GM18867 (cell line): ENCODE results near the gene LRRN2.

Source experiments
- ATAC-seq: cut with Tn5 transposase; IDR thresholded peaks from one replicate; pipeline ENCODE4 v1.9.1; 2021; ENCODE audit warnings: mild to moderate bottlenecking, moderate library complexity; ENCODE audit not compliant: unreplicated experiment

LRRN2 gene

GRCh38 chr1:204607910-204608309 lies 77.6 kb downstream of the LRRN2 start:
- no peak for ATAC-seq

DNA sequence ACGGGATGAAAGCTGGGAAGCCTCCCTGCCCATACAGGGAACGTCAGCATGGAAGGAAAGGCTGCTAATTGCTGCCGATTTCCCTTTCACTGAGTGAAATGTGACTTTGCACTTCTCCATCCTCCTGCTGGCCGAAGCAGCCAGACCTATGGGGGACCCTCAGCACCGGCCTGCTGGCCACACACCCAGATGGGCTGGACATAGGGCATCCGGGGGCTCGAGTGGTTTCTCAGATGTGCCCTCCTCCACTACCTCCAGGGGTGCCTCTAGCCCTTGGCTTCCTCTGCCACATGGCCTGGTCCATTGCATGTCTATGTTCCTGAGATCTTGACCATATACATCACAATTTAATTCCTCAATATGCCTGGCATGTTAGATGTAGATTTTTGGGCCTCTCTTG lies 79.7 kb downstream of the LRRN2 start:
- ATAC-seq, result no peak

- ATAC-seq, result no peak
Observed at GRCh38 chr1:204602871-204603542, 82.5 kb downstream of the LRRN2 start.

DNA sequence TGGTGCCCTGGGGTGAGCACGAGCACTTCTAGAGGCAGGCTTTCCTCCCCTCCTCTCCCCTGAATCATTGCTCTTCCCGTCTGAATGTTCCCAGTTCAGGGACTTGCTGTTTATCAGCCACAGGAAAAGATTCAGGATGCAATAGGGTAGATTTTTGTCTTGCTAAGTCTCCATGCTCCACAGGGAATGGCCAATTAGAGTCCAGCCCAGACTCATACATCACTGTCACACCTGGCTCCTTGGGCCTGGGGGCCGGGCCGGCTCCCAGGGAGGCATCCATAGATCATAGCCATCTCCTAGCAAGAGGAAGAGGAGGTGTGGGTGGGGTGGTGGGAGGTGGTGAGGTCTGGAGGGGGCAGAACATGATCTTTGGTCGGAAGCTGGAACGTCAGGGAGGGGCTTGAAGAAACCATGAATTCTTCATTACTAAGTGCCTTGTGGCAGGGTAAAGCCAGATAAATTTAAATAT lies 83.4 kb downstream of the LRRN2 start:
- ATAC-seq, result no peak

GRCh38 chr1:204600968-204601367 lies 84.6 kb downstream of the LRRN2 start:
- ATAC-seq, result no peak

- no peak for ATAC-seq
Observed at GRCh38 chr1:204600203-204600602, 85.3 kb downstream of the LRRN2 start.

- ATAC-seq, result no peak
Observed at GRCh38 chr1:204599596-204599995, 85.9 kb downstream of the LRRN2 start.

- ATAC-seq, result no peak
Observed at GRCh38 chr1:204599098-204599497, 86.4 kb downstream of the LRRN2 start.

DNA sequence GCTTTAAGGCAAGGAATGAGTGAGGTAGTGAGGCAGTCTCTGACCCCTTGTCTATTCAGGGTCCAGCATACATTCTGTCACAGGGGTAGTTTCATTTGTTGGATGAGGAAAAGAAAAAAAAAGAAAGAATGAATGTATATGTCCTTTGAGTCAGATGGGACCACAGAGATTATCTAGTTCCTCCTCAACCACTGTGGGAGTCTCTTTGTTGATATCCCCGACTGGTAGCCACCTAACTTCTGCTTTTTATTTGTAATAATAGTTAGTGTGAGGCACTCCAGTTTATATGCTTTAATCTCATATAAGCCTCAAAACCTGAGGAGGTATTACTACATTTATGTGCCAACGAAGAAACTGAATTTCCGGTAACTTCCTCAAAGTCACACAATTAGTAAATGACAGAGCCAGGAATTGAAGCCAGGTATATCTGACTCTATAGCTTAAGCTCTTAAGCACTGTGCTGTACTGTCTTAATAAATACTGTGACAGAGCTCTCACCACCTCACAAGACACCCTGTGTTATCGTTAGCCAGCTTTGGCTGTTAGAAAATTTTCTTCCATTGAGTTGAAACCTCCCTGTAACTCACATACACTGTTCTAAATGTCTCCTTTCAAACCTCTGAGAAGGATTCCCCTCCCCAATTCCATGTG lies 87.1 kb downstream of the LRRN2 start:
- ATAC-seq, result no peak

DNA sequence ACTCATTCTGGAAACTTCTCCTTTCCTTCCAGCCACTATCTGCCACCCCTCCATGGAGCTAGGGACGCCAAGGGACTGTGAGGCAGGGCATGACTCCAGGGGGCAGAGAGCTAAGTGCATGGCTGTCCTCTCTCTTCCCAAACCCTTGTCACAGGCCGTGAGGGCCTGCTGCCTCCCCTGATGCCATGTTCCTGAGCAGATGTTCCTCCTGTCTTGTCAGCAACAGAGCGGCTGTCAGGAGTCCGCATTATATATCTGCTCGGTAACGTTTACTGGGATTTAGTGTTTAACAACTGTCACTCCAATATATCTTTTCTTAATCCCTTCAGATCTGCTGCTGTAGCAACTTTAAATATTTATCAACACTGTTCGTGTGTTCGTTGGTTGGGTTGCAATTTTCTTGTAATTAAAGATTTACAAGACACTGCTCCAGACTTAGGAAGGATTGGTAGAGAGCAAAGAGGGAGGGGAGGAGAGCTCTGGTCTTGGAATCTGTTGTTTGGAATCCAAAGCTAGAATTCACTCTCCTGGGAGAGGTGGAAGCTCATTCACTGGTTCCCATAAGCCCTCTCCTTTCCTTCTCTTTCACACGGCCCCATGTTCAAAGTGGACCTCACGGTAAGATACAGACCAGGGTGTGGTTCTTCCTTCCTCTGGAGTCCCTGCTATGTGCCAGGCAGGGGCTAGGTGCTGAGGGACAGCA lies 93.1 kb downstream of the LRRN2 start:
- no peak for ATAC-seq

GRCh38 chr1:204591473-204592090 lies 94.0 kb downstream of the LRRN2 start:
- ATAC-seq, result no peak

DNA sequence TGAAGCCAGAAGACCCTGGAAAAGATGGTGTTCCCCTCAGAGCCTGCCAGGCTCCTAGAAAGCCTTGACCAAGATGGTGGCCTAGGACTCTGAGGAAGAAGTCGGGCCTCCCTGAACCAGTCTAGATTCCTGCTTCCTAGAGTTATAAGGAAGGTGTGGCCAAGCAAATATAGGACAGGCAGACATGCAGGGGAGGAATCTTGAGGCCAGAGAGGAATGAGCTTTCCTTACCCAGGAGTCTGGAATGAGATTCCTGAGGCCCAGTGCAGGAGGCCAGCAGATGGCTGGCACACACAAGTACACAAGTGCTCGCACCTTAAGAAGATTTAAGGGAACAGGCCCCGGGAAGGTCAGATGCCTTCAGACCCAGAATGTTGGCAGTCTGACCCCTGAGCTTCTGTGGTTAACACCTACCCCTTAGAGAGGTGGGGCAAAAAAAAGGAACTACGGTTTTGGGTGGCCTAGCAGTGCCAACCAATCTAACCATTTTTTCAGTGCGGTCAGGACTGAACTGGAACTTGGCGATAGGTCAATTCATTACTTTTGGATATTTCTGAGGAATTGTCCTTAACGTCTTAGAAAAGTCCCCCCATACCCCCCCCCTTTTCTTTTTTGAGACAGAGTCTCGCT lies 96.0 kb downstream of the LRRN2 start:
- no peak for ATAC-seq

DNA sequence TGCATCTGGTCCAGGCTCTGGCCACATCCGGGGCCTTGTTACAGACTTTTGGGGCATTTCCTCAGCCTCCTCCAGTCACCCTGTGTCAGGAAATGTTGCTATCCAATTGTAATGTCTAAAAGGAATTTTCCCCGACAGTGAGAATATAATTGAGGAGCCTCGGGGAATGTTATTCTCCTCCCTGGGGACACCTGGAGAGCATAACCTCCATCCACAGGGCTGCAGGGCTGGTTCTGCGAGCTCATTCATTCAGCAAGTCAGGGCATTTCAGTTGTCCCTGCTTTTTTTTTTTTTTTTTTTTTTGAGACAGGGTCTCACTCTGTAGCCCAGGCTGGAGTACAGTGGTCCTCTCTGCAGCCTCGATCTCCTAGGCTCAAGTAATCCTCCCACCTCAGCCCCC lies 96.7 kb downstream of the LRRN2 start:
- no peak for ATAC-seq

DNA sequence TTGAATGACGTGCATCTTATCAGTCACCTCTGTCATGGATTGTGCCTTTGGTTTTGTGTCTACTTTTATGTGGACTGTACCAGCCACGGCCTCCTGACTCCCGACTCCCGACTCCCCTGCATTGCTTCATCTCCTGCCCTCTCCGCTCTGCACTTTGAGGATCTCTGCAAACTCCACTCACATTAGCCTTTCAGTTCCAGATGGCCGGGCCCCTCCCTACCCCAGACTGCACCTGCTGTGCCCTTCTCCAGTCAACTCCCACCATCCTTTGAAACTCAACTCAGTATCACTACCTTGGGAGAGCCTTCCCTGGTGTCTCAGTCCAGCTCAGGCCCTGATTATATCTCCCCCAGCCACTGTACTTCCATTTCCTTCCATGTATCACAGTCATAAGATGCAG lies 97.9 kb downstream of the LRRN2 start:
- no peak for ATAC-seq

- no peak for ATAC-seq
Observed at GRCh38 chr1:204584699-204585372, 100.7 kb downstream of the LRRN2 start.

GRCh38 chr1:204583909-204584632 lies 101.5 kb downstream of the LRRN2 start:
- no peak for ATAC-seq

- ATAC-seq, result no peak
Observed at GRCh38 chr1:204581759-204582158, 103.8 kb downstream of the LRRN2 start.

GRCh38 chr1:204580862-204581261 lies 104.7 kb downstream of the LRRN2 start:
- ATAC-seq, result no peak

DNA sequence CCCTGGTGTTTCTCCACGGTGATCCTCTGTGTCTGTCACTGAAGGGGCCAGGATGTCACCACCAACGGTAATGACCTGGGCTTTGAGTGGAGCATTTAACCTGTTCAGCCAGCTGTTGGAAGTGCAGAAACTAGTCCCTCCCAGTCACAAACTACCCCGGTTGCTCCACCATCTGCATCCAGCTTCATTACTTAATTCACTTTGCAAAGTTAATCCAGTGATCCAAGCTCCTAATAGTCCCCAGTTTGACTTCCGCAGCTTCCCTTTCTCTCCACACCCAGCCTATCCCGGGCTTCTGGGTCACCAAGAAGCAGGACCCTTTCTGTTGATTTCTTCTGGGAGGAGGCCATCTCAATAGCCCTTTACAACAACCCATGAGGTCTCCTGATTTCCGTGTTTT lies 105.9 kb downstream of the LRRN2 start:
- no peak for ATAC-seq
